ENCODE results near the gene GPR146. TPM values are rescaled to one million over a fixed set of nuclear protein-coding genes. Genes with fewer than 3 reads are reported as not detected.

Gene GPR146
- polyA plus RNA-seq, 3 donors = 0.48 to 0.92 (median 0.48) TPM

DNA sequence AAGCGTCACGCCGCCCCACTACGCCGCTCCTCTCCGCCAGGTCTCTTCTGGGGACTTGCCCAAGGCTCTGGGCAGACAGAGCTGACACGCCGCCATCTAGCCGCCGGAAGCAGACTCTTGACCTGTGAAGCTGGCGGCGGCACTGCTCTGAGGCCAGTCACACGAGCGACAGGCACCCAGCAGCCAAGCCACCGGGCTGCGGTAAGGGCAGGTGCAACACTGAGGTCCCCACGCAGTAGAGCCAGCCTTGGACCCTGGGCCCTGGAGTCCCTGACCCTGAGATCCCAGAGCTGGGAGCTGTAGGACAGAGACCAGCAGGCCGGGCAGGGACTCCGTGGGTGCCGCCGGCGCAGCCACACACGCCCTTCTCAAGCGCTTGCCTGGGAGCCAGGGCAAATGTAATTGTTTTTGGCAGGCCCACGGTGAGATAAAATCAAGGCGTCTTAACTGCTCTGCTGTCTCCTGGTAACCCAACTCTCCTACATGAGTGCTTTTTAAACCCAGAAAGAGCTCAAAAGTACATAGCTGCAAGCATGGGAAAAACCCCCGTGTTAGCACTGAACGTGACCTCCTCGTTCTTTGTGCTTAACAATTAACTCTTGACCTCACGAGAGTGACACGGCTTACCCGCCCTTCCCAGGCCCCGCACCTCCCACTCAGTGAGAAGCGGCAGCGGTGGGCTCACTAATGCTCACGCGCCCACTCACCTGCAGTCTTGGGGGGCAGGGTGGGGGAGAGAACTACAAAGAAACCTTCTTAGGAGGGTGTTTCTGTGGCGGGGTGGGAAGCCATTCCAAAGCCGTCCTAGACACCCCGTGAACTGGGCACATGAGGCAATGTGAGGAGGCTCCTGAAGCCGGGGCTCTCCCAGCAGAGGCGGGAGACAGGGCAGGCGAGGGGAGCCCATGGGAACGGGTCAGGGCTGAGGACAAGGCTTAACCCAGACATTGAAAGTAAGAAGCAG lies 52.1 kb downstream of the GPR146 start:
- H3K27ac Mint-ChIP-seq = no peak overlapping the region

DNA sequence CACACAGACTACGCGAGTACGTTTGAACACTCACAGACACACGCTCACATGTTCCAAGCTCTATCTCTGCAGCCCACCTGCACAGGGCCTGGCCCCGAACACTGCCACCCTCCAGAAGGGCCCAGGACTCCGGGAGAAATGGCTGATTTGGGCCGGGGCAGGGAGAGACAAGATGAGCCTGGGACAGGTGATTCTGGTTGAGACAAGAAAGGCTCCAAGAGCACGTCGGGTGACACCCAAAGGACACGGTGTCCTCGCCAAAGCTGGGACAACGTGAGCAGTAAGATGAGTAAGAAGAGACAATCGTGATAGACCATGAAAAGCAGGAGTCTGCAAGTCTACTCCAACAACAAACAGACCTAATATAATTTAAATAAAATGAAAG lies 52.8 kb downstream of the GPR146 start:
- Histone ChIP-seq H3K4me2 (replicated peaks; ENCODE audit: extremely low read depth, low read length, poor library complexity, severe bottlenecking) (no peak overlapping the region), H3K36me3 (replicated peaks in 1 of 2; ENCODE audit: control insufficient read depth in 1 of 2, insufficient read depth in 2 of 2, low read length in 2 of 2) (peaks cover 0 to 3% of the 10 kb centered on the region in 2 donors), H3K4me3 (replicated peaks in 1 of 3; ENCODE audit: low read depth in 2 of 3, low read length in 3 of 3) (no peak overlapping the region), H3K9ac (ENCODE audit: insufficient read depth, low read length, poor library complexity, severe bottlenecking) (no peak overlapping the region), H3K27me3 (ENCODE audit: control insufficient read depth in 2 of 2, insufficient read depth in 2 of 2, low read length in 2 of 2) (no peaks in the 10 kb centered on the region), H3K79me2 (ENCODE audit: insufficient read depth, low read length) (no peaks in the 10 kb centered on the region), H3K9me3 (replicated peaks in 1 of 2; ENCODE audit: control insufficient read depth in 1 of 2, insufficient read depth in 1 of 2, low read length in 2 of 2) (no peaks in the 10 kb centered on the region), H3K4me1 (ENCODE audit: control insufficient read depth in 1 of 2, insufficient read depth in 2 of 2, low read length in 2 of 2) (peaks cover 1 to 5% of the 10 kb centered on the region in 2 donors), H4K20me1 (ENCODE audit: insufficient read depth, low read length) (no peaks in the 10 kb centered on the region), H3K27ac (ENCODE audit: low read depth in 1 of 2, low read length in 2 of 2) (no peak overlapping the region), H2AFZ (ENCODE audit: insufficient read depth, low read depth, low read length, poor library complexity, severe bottlenecking) (no peak overlapping the region)
- H3K4me1 Mint-ChIP-seq = peaks cover 5% of the 10 kb centered on the region
- H3K27ac Mint-ChIP-seq = no peak overlapping the region
- H3K27me3 Mint-ChIP-seq (ENCODE audit: low read depth in 3 of 3) = peaks cover 0 to 2% (median 2%) of the 10 kb centered on the region in 3 donors
- WGBS (ENCODE audit: insufficient coverage) = 91% methylated on average over 8 of the region's 13 CpGs
- H3K9me3 Mint-ChIP-seq = peaks cover 0 to 4% (median 0%) of the 10 kb centered on the region in 7 donors
- intact Hi-C loops (cut with micrococcal nuclease) = no loop called here
- no peak overlapping the region for H3K4me3 Mint-ChIP-seq
- peaks cover 4 to 6% of the 10 kb centered on the region in 2 donors for H3K36me3 Mint-ChIP-seq
- TF ChIP-seq, protein P1, sequence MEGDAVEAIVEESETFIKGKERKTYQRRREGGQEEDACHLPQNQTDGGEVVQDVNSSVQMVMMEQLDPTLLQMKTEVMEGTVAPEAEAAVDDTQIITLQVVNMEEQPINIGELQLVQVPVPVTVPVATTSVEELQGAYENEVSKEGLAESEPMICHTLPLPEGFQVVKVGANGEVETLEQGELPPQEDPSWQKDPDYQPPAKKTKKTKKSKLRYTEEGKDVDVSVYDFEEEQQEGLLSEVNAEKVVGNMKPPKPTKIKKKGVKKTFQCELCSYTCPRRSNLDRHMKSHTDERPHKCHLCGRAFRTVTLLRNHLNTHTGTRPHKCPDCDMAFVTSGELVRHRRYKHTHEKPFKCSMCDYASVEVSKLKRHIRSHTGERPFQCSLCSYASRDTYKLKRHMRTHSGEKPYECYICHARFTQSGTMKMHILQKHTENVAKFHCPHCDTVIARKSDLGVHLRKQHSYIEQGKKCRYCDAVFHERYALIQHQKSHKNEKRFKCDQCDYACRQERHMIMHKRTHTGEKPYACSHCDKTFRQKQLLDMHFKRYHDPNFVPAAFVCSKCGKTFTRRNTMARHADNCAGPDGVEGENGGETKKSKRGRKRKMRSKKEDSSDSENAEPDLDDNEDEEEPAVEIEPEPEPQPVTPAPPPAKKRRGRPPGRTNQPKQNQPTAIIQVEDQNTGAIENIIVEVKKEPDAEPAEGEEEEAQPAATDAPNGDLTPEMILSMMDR (IDR thresholded peaks at IDR 0.05) = no peak
- no peak for DNase-seq

More for the DNA sequence above, 52.1 kb downstream of the GPR146 start:
- H3K4me1 Mint-ChIP-seq = peaks cover 12% of the 10 kb centered on the region
- Histone ChIP-seq H3K9ac (ENCODE audit: insufficient read depth, low read length, poor library complexity, severe bottlenecking) (no peak overlapping the region), H3K27me3 (ENCODE audit: control insufficient read depth in 2 of 2, insufficient read depth in 2 of 2, low read length in 2 of 2) (no peaks in the 10 kb centered on the region), H3K4me2 (replicated peaks; ENCODE audit: extremely low read depth, low read length, poor library complexity, severe bottlenecking) (no peak overlapping the region), H3K4me3 (replicated peaks in 1 of 3; ENCODE audit: low read depth in 2 of 3, low read length in 3 of 3) (no peak overlapping the region), H3K9me3 (replicated peaks in 1 of 2; ENCODE audit: control insufficient read depth in 1 of 2, insufficient read depth in 1 of 2, low read length in 2 of 2) (no peaks in the 10 kb centered on the region), H3K4me1 (ENCODE audit: control insufficient read depth in 1 of 2, insufficient read depth in 2 of 2, low read length in 2 of 2) (peaks cover 8 to 12% of the 10 kb centered on the region in 2 donors), H3K36me3 (replicated peaks in 1 of 2; ENCODE audit: control insufficient read depth in 1 of 2, insufficient read depth in 2 of 2, low read length in 2 of 2) (peaks cover 0 to 3% of the 10 kb centered on the region in 2 donors), H3K79me2 (ENCODE audit: insufficient read depth, low read length) (no peaks in the 10 kb centered on the region), H3K27ac (ENCODE audit: low read depth in 1 of 2, low read length in 2 of 2) (no peak overlapping the region), H4K20me1 (ENCODE audit: insufficient read depth, low read length) (no peaks in the 10 kb centered on the region), H2AFZ (ENCODE audit: insufficient read depth, low read depth, low read length, poor library complexity, severe bottlenecking) (no peak overlapping the region)
- H3K4me3 Mint-ChIP-seq = no peak overlapping the region
- peaks cover 4 to 9% of the 10 kb centered on the region in 2 donors for H3K36me3 Mint-ChIP-seq
- intact Hi-C loops (cut with micrococcal nuclease) = no loop called here
- no peak for DNase-seq
- WGBS (ENCODE audit: insufficient coverage) = 97% methylated on average over 33 of the region's 44 CpGs
- H3K27me3 Mint-ChIP-seq (ENCODE audit: low read depth in 3 of 3) = peaks cover 0 to 2% (median 2%) of the 10 kb centered on the region in 3 donors
- H3K9me3 Mint-ChIP-seq = peaks cover 0 to 4% (median 0%) of the 10 kb centered on the region in 7 donors
- TF ChIP-seq, protein P1 (IDR thresholded peaks at IDR 0.05) = no peak

All from CD14-positive monocyte (primary cell).